HEK293T (cell line): ENCODE results near the gene PDE2A.

ENCODE experiments used
- CTCF ChIA-PET: fragments of 350-600 bp; formaldehyde crosslinking; extraction: SDS; loops from one replicate; lab custom pipeline; 2021; ENCODE audit warnings: antibody characterized with exemption, inconsistent platforms; lab: Yijun Ruan, JAX
- POLR2A ChIA-PET: fragments of 350-600 bp; formaldehyde crosslinking; extraction: SDS; loops from one replicate; lab custom pipeline; 2020; ENCODE audit warnings: antibody characterized with exemption, inconsistent platforms; lab: Yijun Ruan, JAX
- DNase-seq: peaks from one replicate; pipeline ENCODE4 v3.0.0; 2012; ENCODE audit warnings: mixed read lengths; ENCODE audit errors: extremely low spot score
- ARNT ChIP-seq: fragments of 450-650 bp; IDR thresholded peaks from 2 replicates; pipeline ENCODE4 v1.6.1; 2017; ENCODE audit warnings: mild to moderate bottlenecking
- BHLHE40 ChIP-seq: fragments of 450-650 bp; IDR thresholded peaks from 2 replicates; pipeline ENCODE4 v1.6.1; 2016; ENCODE audit warnings: mild to moderate bottlenecking, moderate library complexity, borderline replicate concordance
- CTBP1 ChIP-seq: fragments of 450-650 bp; IDR thresholded peaks from 2 replicates; pipeline ENCODE4 v1.6.1; 2016; ENCODE audit warnings: borderline replicate concordance
- ELF4 ChIP-seq: fragments of 450-650 bp; IDR thresholded peaks from 2 replicates; pipeline ENCODE4 v1.6.1; 2017; ENCODE audit warnings: antibody characterized with exemption
- FOXA1 ChIP-seq: fragments of 450-650 bp; IDR thresholded peaks from 2 replicates; pipeline ENCODE4 v1.6.1; 2016; ENCODE audit warnings: mild to moderate bottlenecking
- FOXK2 ChIP-seq: fragments of 450-650 bp; IDR thresholded peaks from 2 replicates; pipeline ENCODE4 v1.6.1; 2016; ENCODE audit warnings: mild to moderate bottlenecking
- FOXM1 ChIP-seq: fragments of 450-650 bp; IDR thresholded peaks from 2 replicates; pipeline ENCODE4 v1.6.1; 2017; ENCODE audit warnings: mild to moderate bottlenecking, borderline replicate concordance
- HDGF ChIP-seq: fragments of 450-650 bp; IDR thresholded peaks from 2 replicates; pipeline ENCODE4 v1.6.1; 2017; ENCODE audit warnings: antibody characterized with exemption, borderline replicate concordance
- L3MBTL2 ChIP-seq: fragments of 450-650 bp; conservative IDR thresholded peaks from 2 replicates; pipeline ENCODE4 v1.6.1; 2016; ENCODE audit warnings: mild to moderate bottlenecking
- LEF1 ChIP-seq: fragments of 450-650 bp; IDR thresholded peaks from 2 replicates; pipeline ENCODE4 v1.6.1; 2017; ENCODE audit warnings: mild to moderate bottlenecking, borderline replicate concordance
- NFRKB ChIP-seq: fragments of 450-650 bp; IDR thresholded peaks from 2 replicates; pipeline ENCODE4 v1.6.1; 2016; ENCODE audit warnings: mild to moderate bottlenecking, moderate library complexity
- PKNOX1 ChIP-seq: fragments of 450-650 bp; IDR thresholded peaks from 2 replicates; pipeline ENCODE4 v1.6.1; 2016
- SP1 ChIP-seq: fragments of 450-650 bp; IDR thresholded peaks from 2 replicates; pipeline ENCODE4 v1.6.1; 2017
- SUZ12 ChIP-seq: fragments of 450-650 bp; IDR thresholded peaks from 2 replicates; pipeline ENCODE4 v1.6.1; 2016; ENCODE audit warnings: mild to moderate bottlenecking
- TARDBP ChIP-seq: fragments of 450-650 bp; IDR thresholded peaks from 2 replicates; pipeline ENCODE4 v1.6.1; 2016
- ZNF384 ChIP-seq: fragments of 450-650 bp; IDR thresholded peaks from 2 replicates; pipeline ENCODE4 v1.6.1; 2016

Gene PDE2A

GRCh38 chr11:72600557-72600956 is 73.7 kb downstream of the PDE2A start:
- TF ChIP-seq L3MBTL2 (no peak), SP1 (no peak), CTBP1 (no peak), ARNT (no peak), FOXK2 (no peak), LEF1 (no peak), SUZ12 (no peak), PKNOX1 (no peak), ELF4 (no peak), FOXM1 (no peak), FOXA1 (no peak)
- DNase-seq, result no peak

GRCh38 chr11:72599325-72600117 is 74.7 kb downstream of the PDE2A start:
- ChIA-PET CTCF (interaction anchor here (0.6 to 1.3 kb wide), 4 partner anchors 9 to 73 kb away, joined by 3 to 7 read pairs (median 4); no protein-coding TSS in a partner anchor), POLR2A (no interaction called here)
- DNase-seq, result no peak
- TF ChIP-seq FOXM1, result no peak
- TF ChIP-seq BHLHE40, result no peak
- TF ChIP-seq CTBP1, result no peak
- TF ChIP-seq LEF1, result no peak
- no peak for TF ChIP-seq NFRKB
- no peak for TF ChIP-seq TARDBP
- no peak for TF ChIP-seq FOXA1
- TF ChIP-seq ARNT, result no peak
- no peak for TF ChIP-seq PKNOX1
- no peak for TF ChIP-seq FOXK2
- TF ChIP-seq L3MBTL2, result no peak
- TF ChIP-seq SP1, result no peak
- no peak for TF ChIP-seq SUZ12

More at GRCh38 chr11:72600557-72600956, 73.7 kb downstream of the PDE2A start:
- CTCF ChIA-PET, result no interaction called here
- POLR2A ChIA-PET, result no interaction called here

- POLR2A ChIA-PET, result no interaction called here
- DNase-seq, result peak; percentile 24
- CTCF ChIA-PET, result interaction anchor here (1.2 to 1.3 kb wide), 3 partner anchors 9 to 44 kb away, joined by 3 to 7 read pairs (median 6); no protein-coding TSS in a partner anchor
- TF ChIP-seq CTBP1, result no peak
- no peak for TF ChIP-seq FOXM1
- TF ChIP-seq ELF4, result no peak
- no peak for TF ChIP-seq SUZ12
- TF ChIP-seq SP1, result no peak
- TF ChIP-seq ZNF384, result no peak
- TF ChIP-seq LEF1, result no peak
- TF ChIP-seq TARDBP, result no peak
- no peak for TF ChIP-seq ARNT
- no peak for TF ChIP-seq FOXA1
- TF ChIP-seq HDGF, result no peak
- no peak for TF ChIP-seq PKNOX1
- no peak for TF ChIP-seq BHLHE40
- TF ChIP-seq L3MBTL2, result no peak
- TF ChIP-seq NFRKB, result no peak
- no peak for TF ChIP-seq FOXK2
These were observed 75.3 kb downstream of the PDE2A start for GRCh38 chr11:72598906-72599305.

- POLR2A ChIA-PET, result no interaction called here
These were observed 75.8 kb downstream of the PDE2A start for GRCh38 chr11:72598466-72598865.

GRCh38 chr11:72597721-72598120 is 76.5 kb downstream of the PDE2A start:
- ChIA-PET POLR2A (no interaction called here), CTCF (no interaction called here)
- DNase-seq, result no peak
- TF ChIP-seq ZNF384 (no peak), FOXM1 (no peak), LEF1 (no peak), NFRKB (no peak), CTBP1 (no peak), FOXA1 (no peak), TARDBP (no peak), BHLHE40 (no peak), ARNT (no peak), FOXK2 (no peak), HDGF (no peak), SP1 (no peak), ELF4 (no peak), L3MBTL2 (no peak), SUZ12 (no peak), PKNOX1 (no peak)

More at GRCh38 chr11:72598466-72598865, 75.8 kb downstream of the PDE2A start:
- DNase-seq, result no peak
- TF ChIP-seq ELF4 (no peak), LEF1 (no peak), CTBP1 (no peak), SUZ12 (no peak), PKNOX1 (peak; percentile 47; the same call in 1 of the 2 replicates), FOXM1 (no peak), L3MBTL2 (no peak), SP1 (no peak), BHLHE40 (no peak)
- CTCF ChIA-PET, result interaction anchor here (1.2 to 1.3 kb wide), 3 partner anchors 8 to 45 kb away, joined by 3 to 7 read pairs (median 6); no protein-coding TSS in a partner anchor
